HAP-1 (cell line): ENCODE results near the gene KANSL1L.

Experiments
- DNase-seq, 2 experiments: peaks; one replicate each; pipeline ENCODE4 v3.0.0-alpha.2; 2016 to 2020; ENCODE audit warnings: low spot score in 2 of 2
- H3K27me3 ChIP-seq: fragments of 250-450 bp; sonication (Bioruptor Pico); 2 replicates; pipeline ENCODE4 v1.5.1; 2020; ENCODE audit warnings: low read depth, mild to moderate bottlenecking, moderate library complexity
- H3K36me3 ChIP-seq: fragments of 250-450 bp; sonication (Bioruptor Pico); replicated peaks from 2 replicates; pipeline ENCODE4 v1.5.1; 2020; ENCODE audit warnings: mild to moderate bottlenecking
- H3K4me1 ChIP-seq: fragments of 250-450 bp; sonication (Bioruptor Pico); 2 replicates; pipeline ENCODE4 v1.5.1; 2020; ENCODE audit warnings: mild to moderate bottlenecking
- H3K4me3 ChIP-seq: fragments of 250-450 bp; sonication (Bioruptor Pico); 2 replicates; pipeline ENCODE4 v1.5.1; 2020; ENCODE audit warnings: mild to moderate bottlenecking, moderate library complexity
- H3K9me3 ChIP-seq: fragments of 250-450 bp; sonication (Bioruptor Pico); 2 replicates; pipeline ENCODE4 v1.5.1; 2020; ENCODE audit warnings: mild to moderate bottlenecking, moderate library complexity
- in situ Hi-C: fragments of 300-500 bp; cut with MboI; formaldehyde crosslinking; loops from 3 replicates; pipeline ENCODE4 v1.14.3; 2020; ENCODE audit warnings: low sequenced_read_pairs, inconsistent platforms, mixed read lengths

The KANSL1L gene

DNA sequence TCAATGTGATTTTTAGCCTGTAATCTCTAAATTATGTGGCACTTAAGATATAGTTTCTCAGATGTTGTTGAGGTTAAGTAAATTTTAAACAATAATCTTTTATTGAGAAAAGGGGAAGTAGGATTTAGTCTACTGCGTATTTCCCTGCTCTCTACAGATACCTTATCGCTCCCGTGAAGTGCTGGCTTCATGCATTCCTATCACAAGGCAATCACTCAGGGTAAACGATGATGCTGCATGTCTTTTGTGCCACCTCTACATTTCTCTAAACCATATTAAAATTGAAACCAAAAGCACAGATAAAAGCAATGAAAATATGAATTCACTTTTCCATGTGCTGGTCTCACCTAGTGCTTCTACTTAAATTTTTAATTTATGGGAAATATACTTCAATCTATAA, 183.2 kb downstream of the KANSL1L start:
- Histone ChIP-seq H3K27me3 (peaks cover 47% of the 10 kb centered on the region), H3K36me3 (no peaks in the 10 kb centered on the region), H3K4me3 (no peak overlapping the region), H3K9me3 (no peaks in the 10 kb centered on the region), H3K4me1 (no peaks in the 10 kb centered on the region)
- in situ Hi-C loops: no loop called here
- no peak for DNase-seq

DNA sequence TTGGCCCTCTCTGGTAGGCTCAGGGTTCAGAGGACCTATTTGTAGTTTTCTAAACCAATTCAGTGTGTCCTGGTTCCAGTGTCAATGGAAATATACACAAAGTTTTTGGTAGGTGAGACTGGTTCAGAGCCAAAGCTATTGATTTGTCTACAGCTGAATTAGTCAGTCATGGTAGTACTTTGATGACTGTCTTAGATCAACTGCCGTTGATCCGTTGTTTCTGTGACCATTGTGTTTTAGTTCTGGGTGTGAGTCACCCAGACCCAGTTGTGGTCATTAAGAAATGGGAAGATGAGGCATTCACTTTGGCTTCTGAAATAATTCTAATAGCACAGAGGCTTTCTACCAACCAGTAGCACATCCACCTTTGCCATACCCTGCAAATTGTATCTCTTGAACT, 184.8 kb downstream of the KANSL1L start:
- Histone ChIP-seq H3K4me3 (no peak overlapping the region), H3K36me3 (no peaks in the 10 kb centered on the region), H3K27me3 (peaks cover 49% of the 10 kb centered on the region), H3K9me3 (no peaks in the 10 kb centered on the region), H3K4me1 (no peaks in the 10 kb centered on the region)
- no peak for DNase-seq
- in situ Hi-C loops: no loop called here

DNA sequence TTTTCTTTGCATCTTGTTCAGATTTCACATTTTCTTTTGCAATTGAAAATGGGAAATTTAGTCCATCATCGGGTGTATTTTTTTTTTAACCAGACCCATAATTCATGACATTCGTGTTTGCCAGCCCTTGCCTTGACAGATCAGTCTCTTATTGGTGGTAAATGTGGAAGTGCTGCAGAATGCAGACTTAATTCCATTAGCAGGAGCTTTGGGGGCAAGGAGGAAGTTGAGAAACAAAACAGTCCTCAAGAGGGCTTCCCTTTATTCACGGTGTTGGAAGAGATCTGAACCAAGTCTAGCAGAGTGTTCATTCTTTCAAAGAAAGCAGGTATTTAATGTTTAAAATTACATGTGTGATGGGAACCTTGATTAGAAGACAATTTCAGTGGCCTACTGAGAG, 185.3 kb downstream of the KANSL1L start:
- no peaks in the 10 kb centered on the region for H3K36me3 ChIP-seq
- in situ Hi-C loops: no loop called here
- H3K4me1 ChIP-seq: no peaks in the 10 kb centered on the region

DNA sequence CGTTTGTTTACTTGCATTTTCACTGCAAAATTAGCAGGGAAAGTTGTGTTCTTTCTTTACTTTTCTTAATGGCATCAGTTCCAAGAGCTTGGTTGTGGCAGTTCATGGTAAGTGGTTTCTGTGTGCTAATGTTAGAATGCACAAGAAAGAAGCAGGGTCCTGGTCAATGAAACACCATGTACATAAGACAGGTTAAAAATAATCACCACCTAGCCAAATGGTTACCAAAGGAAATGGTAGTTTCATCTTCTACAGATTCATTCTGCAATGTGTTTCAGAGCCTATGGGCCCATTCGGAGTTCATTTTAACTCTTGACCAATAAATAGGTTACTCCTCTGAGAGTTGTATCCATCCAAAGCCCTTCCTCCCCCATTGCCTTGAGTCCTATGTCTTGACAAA, 186.9 kb downstream of the KANSL1L start:
- no peak overlapping the region for H3K4me3 ChIP-seq
- H3K36me3 ChIP-seq: no peaks in the 10 kb centered on the region
- H3K4me1 ChIP-seq: no peaks in the 10 kb centered on the region
- in situ Hi-C loops: no loop called here
- no peak for DNase-seq
- H3K27me3 ChIP-seq: peaks cover 40% of the 10 kb centered on the region
- H3K9me3 ChIP-seq: no peaks in the 10 kb centered on the region

More for the DNA sequence above, 185.3 kb downstream of the KANSL1L start:
- Histone ChIP-seq H3K9me3 (no peaks in the 10 kb centered on the region), H3K4me3 (no peak overlapping the region), H3K27me3 (peaks cover 46% of the 10 kb centered on the region)
- no peak for DNase-seq

DNA sequence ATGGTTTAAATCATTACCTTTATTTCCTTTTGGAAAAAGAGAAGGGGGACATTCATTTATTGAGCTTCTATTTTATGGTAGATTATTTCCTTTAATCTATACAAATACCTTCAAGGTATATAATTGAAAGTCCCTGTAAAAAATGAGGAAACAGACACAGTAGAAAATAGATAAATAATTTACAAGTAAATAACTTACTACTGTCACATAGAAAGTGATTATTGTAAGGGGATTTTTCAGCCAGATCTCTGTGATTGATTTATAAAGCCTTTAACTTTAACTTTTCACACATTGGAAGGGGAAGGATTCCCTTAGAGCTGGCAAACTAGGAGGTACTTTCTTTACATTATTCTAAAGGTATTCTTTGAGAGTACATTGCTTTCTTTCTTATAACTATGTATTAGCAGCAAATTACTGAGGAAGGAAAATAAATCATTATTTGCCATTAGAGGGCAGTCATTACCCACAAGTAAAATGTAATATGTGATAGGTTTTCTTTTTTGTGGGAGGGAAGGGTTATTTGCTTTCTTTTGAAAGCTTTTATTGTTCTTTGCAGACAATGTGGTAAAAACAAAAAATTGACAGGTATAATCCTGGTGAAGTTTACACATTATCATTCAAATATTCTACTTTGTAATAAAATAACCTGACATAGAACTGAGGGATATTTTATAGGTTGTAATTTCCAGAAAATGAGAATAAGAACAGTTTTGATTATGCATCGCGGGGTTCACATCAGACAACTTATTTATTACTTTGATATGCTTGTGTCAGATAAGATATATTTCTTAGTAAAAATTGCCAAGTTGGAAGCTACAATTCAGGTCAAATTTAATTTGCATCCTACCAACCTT, 193.6 kb downstream of the KANSL1L start:
- in situ Hi-C loops: loop anchor here (10.0 kb wide), 1 partner anchor 217 kb away; no protein-coding TSS in a partner anchor
- peak in 1 of 2 experiments; percentile 76 for DNase-seq
- H3K9me3 ChIP-seq: no peaks in the 10 kb centered on the region

DNA sequence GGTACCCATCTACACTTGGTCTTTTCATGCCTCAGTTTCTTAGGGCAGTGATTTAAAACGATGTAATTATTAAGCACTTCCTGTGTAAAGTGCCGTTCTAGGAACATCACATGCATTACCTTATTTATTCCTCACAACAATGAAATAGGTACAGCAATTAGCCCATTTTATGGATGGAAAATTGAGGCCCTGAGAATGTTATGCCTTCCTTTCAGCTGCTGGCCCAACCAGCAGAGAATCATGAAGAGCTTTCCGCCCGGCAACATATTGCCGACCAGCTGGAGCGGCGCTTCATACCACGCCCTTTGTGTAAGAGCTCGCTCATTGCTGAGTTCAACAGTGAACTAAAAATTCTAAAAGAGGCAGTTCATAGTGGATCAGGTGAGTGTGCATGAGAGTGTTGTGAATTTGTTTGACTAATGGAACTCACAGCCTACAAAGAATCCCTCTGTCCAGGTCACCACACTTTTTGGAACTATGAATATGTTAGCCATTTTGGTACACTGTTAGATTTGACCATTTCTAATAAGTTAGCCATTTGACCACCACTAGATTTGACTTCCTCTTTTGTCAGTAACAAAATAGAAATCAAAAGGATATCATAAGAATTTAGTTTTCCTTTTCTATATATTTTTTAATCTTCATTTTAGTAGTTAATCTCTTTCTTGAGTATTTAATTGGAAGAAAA, 194.4 kb downstream of the KANSL1L start:
- in situ Hi-C loops: loop anchor here (10.0 kb wide), 1 partner anchor 218 kb away; no protein-coding TSS in a partner anchor
- Histone ChIP-seq H3K4me1 (no peaks in the 10 kb centered on the region; the same call in 1 of the 2 replicates), H3K27me3 (peaks cover 13% of the 10 kb centered on the region), H3K9me3 (no peaks in the 10 kb centered on the region), H3K4me3 (no peak overlapping the region), H3K36me3 (no peaks in the 10 kb centered on the region)
- DNase-seq: no peak

More for the DNA sequence above, 193.6 kb downstream of the KANSL1L start:
- H3K27me3 ChIP-seq: peaks cover 13% of the 10 kb centered on the region
- H3K4me1 ChIP-seq: no peaks in the 10 kb centered on the region; the same call in 1 of the 2 replicates
- no peaks in the 10 kb centered on the region for H3K36me3 ChIP-seq
- no peak overlapping the region for H3K4me3 ChIP-seq

DNA sequence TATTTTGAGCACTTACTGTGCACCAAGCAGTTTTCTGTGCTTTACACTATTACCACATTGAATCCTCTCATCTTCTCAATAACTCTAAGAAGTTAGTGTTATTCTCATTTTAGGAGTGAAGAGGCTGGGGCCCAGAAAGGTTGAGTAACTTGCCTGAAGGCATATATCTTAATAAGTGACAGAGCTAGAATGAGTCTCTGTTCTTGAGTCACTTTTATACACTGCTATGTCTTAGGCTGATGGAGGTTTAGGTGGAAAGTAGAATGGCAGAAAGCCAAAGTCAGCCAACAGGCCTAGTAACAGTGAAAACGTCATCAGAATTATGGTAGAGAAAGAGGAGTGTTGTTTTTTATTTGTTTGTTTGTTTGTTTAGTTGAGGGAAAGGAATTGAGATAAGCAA, 196.6 kb downstream of the KANSL1L start:
- no peak overlapping the region for H3K4me3 ChIP-seq
- no peak for DNase-seq
- no peaks in the 10 kb centered on the region for H3K9me3 ChIP-seq
- H3K36me3 ChIP-seq: no peaks in the 10 kb centered on the region
- H3K27me3 ChIP-seq: peaks cover 13% of the 10 kb centered on the region
- no peaks in the 10 kb centered on the region; the same call in 1 of the 2 replicates for H3K4me1 ChIP-seq
- in situ Hi-C loops: loop anchor here (10.0 kb wide), 1 partner anchor 220 kb away; no protein-coding TSS in a partner anchor

DNA sequence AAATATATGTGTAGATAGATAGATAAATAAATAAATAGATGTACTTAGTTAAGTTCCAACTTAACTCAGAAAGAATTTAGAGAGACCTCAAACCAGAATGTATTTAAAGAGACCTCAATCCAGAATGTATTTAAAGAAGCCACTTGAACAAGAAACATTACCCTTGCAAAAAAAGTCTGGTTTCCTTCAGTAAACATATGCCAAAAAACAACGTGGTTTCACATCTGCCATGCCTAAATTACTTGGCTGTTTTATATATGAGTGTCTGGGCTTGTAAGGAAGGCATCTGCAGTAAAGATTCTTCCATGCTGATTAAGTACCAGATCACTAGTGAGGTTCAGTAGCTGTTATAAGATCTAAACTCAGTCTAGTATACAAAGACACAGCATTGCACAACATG, 197.9 kb downstream of the KANSL1L start:
- in situ Hi-C loops: loop anchor here (10.0 kb wide), 1 partner anchor 221 kb away; no protein-coding TSS in a partner anchor

More for the DNA sequence above, 197.9 kb downstream of the KANSL1L start:
- peaks cover 14% of the 10 kb centered on the region for H3K27me3 ChIP-seq
- no peak overlapping the region for H3K4me3 ChIP-seq
- H3K36me3 ChIP-seq: no peaks in the 10 kb centered on the region
- no peaks in the 10 kb centered on the region; the same call in 1 of the 2 replicates for H3K4me1 ChIP-seq
- DNase-seq: no peak
- no peaks in the 10 kb centered on the region for H3K9me3 ChIP-seq
